ENCODE measurements around the gene SLC36A4. TPM values are rescaled to one million over a fixed set of nuclear protein-coding genes. Genes with fewer than 3 reads are reported as not detected.
"Not testable (repeated sequence)": the region's sequence is repeated elsewhere in the genome, so short reads cannot be mapped to it uniquely, and the experiment has no call there.

SLC36A4 gene
- total RNA-seq, 1 donor from 2014 or later: 7.3 TPM

DNA sequence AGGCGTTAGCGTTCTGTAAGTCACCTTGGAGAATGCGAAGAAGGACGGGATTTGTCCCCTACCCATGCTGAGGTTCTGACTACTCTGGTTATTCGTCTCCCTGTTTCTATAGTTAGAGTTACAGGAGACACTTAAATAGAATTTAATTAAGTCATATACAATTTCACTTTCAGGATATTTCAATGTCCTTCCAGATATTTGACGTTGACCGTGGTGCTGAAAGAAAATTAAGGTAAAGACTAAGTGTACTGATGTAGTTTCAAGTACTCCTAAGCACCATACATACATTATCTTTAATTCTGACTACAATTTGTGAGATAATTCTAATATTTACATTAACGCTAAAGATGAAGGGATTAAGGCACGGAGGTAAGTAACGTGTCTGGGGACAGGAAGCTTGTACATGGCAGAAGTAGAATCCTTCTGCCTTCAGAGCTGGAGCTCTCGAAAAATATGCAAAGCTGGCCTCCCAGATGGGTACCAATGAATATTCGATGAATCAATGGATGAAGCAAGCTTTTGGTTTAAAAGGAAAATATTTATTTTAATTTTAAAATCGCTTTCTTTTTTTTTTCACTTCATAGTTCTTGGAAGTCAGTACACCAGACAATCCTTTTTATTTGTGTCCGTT is 539 bp upstream of the SLC36A4 start:
- no peak for DNase-seq (ENCODE audit: low spot score)
- intact Hi-C loops (cut with DNase I): no loop called here

DNA sequence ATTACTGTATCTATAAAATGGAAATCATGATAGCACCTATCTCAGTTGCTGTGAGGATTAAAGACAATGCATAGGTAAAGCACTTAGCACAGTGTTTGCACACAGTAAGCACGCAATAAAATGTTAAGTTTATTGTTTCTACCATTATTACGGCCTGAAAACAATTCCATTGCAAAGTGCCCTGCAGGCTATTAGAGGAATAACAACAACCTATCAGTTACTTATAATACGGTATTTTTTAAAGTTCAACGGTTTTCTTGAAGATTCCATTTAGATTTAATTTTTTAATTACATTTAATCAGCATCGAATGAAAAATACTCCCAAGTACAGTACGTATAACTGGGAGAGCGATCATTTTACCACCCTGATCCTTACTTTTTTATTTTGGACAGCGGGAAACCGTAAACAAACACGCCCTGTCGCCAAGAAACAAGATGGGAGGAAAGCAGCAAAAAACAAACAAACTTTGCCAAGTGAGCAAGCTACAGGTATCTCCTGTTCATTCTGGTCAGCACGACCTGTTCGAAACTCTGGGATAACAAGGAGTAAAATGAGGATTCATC is 893 bp downstream of the SLC36A4 start:
- DNase-seq (ENCODE audit: low spot score): no peak
- intact Hi-C loops (cut with DNase I): no loop called here

DNA sequence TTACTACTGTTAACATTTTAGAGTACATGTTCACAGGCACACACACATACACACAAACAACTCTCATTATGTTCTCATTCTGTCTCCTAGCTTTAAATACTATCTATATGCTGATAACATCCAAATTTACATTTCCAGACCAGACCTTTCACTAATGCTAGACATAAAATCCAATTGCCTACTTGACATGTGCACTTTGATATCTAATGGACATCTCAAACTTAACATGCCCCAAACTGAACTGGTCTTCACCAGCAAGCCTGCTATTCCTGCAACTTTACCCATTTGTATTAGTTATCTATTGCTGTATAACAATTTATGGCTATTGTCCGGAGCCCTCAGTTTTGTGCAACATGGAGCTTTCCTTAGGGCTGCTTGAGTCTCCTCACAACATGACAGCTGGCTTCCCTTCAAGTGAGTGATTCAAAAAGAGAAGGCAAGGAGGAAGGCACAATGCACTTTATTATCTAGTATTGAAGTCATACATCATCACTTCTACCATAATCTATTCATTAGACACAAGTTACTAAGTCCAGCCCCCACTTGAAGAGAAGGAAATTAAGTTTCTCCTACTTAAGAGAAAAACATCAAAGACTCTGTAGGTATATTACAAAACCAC is 3.0 kb downstream of the SLC36A4 start:
- intact Hi-C loops (cut with DNase I): no loop called here

DNA sequence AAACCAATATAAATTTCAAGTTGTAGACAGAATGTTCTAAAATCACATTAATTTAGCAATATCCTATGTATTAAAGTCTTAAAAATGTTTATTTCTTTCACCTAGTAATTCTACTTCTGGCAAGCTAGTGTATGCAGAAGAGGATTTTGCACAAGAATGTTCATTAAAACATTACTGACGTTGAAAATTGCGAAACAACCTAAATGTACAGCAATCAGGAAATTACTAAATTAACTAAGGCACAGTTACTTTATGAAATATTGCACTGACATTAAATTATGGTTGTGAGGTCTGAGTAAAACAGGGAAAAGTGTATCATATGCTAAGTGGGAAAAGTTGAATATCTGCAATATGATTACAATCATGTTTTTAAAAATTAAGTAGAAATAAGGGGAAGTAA is 4.1 kb downstream of the SLC36A4 start:
- DNase-seq (ENCODE audit: low spot score): no peak
- intact Hi-C loops (cut with DNase I): no loop called here

More for the DNA sequence above, 3.0 kb downstream of the SLC36A4 start:
- no peak for DNase-seq (ENCODE audit: low spot score)

- no peak for DNase-seq (ENCODE audit: low spot score)
- intact Hi-C loops (cut with DNase I): no loop called here
Measured at GRCh38 chr11:93192163-93192562, 5.6 kb downstream of the SLC36A4 start.

DNA sequence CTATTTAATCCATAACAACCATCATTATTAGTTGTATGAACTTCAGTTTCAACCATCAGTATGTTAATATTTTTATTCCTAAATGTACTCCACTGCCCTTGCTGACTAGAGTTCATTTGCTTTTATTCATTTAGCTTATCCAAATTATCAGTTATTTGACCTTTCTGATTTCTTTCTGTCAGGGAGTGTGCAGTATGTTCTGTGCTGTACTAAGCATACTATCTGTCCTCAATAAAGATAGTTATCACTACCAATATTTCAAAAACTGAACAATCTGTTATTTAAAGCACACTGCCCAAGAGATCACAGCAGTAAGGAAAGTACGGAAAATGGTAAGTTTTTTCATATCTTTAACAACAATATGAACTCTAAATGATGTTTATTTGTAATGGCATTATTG is 8.3 kb downstream of the SLC36A4 start:
- intact Hi-C loops (cut with DNase I): no loop called here
- no peak for DNase-seq (ENCODE audit: low spot score)

GRCh38 chr11:93188726-93189125 is 9.1 kb downstream of the SLC36A4 start:
- intact Hi-C loops (cut with DNase I): no loop called here
- no peak for DNase-seq (ENCODE audit: low spot score)

GRCh38 chr11:93187290-93187689 is 10.5 kb downstream of the SLC36A4 start:
- intact Hi-C loops (cut with DNase I): no loop called here
- no peak for DNase-seq (ENCODE audit: low spot score)

- intact Hi-C loops (cut with DNase I); DNase-seq (ENCODE audit: low spot score): not testable (repeated sequence)
Measured at GRCh38 chr11:93177891-93178290, 19.9 kb downstream of the SLC36A4 start.

GRCh38 chr11:93169950-93170561 is 27.7 kb downstream of the SLC36A4 start:
- intact Hi-C loops (cut with DNase I): no loop called here
- DNase-seq (ENCODE audit: low spot score): no peak

GRCh38 chr11:93169143-93169542 is 28.6 kb downstream of the SLC36A4 start:
- intact Hi-C loops (cut with DNase I): no loop called here
- no peak for DNase-seq (ENCODE audit: low spot score)

- DNase-seq (ENCODE audit: low spot score): no peak
- intact Hi-C loops (cut with DNase I): no loop called here
Measured at GRCh38 chr11:93166862-93167261, 30.9 kb downstream of the SLC36A4 start.

DNA sequence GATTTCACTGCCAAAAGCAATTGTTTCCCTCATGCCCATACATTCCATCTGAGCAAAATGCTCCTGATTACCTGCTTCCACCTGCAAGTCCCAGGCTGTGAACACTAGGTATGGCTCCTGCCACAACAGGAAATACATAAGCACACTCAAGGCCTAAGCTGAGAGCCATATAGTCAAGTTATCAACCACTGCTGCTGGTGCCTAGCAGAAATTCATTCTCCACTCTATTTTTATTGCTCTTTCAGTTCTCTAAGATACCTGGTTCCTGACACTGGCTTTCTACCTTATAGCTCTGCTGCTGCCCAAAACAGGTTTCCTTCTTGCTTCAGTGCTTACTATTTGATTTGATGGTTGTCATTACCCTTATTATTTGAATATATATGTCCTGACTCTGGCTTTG is 31.6 kb downstream of the SLC36A4 start:
- DNase-seq (ENCODE audit: low spot score): no peak
- intact Hi-C loops (cut with DNase I): no loop called here

DNA sequence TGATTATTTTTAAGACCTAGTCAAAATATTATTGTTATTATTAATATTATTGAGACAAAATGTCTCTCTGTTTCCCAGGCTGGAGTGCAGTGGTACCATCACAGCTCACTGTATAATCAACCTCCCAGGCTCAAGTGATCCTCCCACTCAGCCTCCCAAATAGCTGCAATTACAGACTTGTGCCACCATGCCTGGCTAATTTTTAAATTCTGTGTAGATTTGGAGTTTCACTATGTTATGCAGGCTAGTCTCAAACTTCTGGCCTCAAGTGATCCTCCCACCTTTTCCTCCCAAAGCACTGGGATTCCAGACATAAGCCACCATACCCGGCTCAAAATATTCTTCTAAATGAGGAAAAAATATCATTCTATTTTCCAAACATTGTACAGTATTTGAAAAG is 37.0 kb downstream of the SLC36A4 start:
- intact Hi-C loops (cut with DNase I): no loop called here
- no peak for DNase-seq (ENCODE audit: low spot score)

DNA sequence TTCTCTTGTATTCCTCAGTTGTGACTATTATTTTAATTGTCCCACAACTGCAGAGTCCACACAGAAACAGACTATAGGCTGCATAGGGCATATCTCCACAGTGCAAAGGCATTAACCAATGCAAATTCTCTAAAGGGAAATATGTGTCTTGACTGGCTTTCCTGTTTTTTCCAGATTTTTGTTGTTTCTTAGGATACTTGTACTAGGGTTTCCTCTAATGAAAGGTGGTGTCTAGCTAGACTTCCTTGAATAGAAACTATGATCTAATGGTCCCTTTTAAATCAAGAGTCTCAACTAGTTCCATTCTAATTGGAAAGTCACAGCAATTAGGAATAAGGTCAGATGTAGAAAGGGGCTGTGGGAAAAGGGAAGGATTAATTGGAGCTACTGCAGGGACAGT is 37.6 kb downstream of the SLC36A4 start:
- intact Hi-C loops (cut with DNase I): no loop called here
- no peak for DNase-seq (ENCODE audit: low spot score)

GRCh38 chr11:93159721-93160120 is 38.1 kb downstream of the SLC36A4 start:
- no peak for DNase-seq (ENCODE audit: low spot score)
- intact Hi-C loops (cut with DNase I): no loop called here

- DNase-seq (ENCODE audit: low spot score): no peak
- intact Hi-C loops (cut with DNase I): no loop called here
Measured at GRCh38 chr11:93155738-93156137, 42.1 kb downstream of the SLC36A4 start.

- intact Hi-C loops (cut with DNase I): no loop called here
- DNase-seq (ENCODE audit: low spot score): no peak
Measured at GRCh38 chr11:93145390-93145915, 52.3 kb downstream of the SLC36A4 start.

DNA sequence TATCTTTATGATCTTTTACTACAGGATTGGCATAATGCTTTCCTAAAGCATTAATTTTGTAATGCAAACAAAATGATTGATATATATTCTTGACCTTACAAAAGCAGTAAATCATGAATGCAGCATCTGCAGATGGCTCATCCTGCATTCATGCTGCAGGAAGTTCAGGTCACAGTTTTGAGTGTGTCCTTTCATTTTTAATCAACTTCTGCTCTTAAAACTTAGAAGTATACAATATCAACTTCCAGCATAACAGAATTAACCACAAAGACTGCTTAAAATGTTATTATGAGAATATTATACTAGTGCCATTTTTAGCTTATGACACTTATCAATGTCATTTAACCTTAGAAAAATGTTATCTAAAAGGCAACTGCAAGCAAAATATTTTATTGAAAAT is 54.0 kb downstream of the SLC36A4 start:
- intact Hi-C loops (cut with DNase I): no loop called here
- no peak for DNase-seq (ENCODE audit: low spot score)

DNA sequence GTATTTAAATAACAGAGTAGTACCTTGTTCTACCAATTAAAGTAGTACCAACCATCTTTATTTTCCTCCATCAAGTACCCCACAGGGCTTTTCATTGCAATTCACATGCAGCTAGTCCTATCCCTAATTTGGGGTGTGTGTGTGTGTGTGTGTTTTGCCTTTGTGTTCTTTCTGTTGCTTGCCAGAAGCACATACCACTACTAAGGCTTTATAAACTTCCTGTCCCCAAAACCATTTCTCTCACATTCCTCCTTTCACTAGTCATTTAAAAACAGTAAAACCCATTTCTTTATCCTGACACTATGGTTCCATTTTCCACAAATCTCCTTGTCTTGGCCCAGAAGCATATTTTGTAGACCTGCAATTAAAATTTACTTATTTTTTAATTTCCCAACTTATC is 54.6 kb downstream of the SLC36A4 start:
- intact Hi-C loops (cut with DNase I): no loop called here
- DNase-seq (ENCODE audit: low spot score): no peak

Data from cardiac septum (tissue), 1 donor.